Stimulated activated CD8-positive, alpha-beta memory T cell treated with anti-CD3 and anti-CD28 coated beads, Interleukin-4, amount 100 ng/mL, for 1 hour (primary cell): ENCODE results near the gene NUB1.

ENCODE experiments used
- DNase-seq, 2 donors: peaks; one replicate each; pipeline ENCODE4 v3.0.0-alpha.2; 2020; ENCODE audit warnings: low read depth in 2 of 2, low spot score in 1 of 2

Gene NUB1

DNA sequence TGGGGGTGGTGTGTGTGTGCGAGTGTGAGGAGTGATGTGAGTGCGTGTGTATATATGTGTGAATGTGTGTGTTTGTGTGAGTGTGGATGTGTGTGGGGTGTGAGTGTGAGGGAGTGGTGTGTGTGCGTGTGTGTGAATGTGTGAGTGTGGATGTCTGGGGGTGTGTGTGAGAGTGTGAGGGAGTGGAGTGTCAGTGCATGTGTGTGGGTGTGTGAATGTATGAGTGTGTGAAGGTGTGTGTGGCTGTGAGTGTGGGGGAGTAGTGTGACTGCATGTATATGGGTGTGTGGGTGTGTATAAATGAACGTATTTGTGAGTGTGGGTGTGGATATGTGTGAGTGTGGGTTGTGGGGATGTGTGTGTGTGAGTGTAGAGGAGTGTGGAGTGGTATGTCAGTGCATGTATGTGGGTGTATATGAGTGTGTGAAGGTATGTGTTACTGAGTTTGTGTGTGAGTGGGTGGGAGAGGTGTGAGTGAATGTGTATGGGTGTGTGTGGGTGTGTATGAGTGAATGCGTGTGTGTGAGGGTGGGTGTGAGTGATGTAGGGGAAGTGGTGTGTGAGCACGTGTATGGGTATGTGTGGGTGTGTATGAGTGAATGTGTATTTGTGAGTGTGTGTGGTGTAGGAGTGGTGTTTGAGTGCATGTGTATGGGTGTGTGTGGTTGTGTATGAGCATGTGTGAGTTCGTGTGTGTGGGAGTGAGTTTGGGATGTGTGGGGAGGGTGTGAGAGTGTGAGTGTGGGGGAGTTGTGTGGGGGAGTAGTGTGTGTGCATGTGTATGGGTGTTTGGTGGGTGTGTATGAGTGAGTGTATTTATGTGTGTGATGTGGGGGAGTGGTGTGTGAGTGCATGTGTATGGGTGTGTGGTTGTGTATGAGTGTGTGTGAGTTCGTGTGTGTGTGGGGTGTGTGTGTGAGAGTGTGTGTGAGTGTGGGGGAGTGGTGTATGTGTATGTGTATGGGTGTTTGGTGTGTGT, 28.5 kb upstream of the NUB1 start:
- no peak for DNase-seq

DNA sequence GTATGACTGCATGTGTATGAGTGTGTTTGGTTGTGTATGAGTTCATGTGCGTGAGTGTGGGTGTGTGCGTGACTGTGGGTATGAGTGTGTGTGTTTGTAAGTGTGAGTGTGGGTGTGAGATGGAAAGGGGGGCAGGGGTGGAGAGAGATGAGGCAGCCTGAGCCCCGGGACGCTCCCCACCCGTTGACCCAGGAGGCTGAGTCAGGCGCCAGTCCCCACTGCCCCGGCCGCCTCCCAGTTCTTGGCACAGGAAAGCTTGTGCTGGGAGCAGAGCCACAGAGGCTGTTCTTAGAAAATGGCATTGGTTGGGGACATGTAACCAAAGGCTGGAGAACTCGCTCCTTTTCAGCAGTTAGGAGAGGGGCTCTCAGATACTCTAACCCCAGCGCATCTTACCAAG, 27.8 kb upstream of the NUB1 start:
- DNase-seq = no peak

DNA sequence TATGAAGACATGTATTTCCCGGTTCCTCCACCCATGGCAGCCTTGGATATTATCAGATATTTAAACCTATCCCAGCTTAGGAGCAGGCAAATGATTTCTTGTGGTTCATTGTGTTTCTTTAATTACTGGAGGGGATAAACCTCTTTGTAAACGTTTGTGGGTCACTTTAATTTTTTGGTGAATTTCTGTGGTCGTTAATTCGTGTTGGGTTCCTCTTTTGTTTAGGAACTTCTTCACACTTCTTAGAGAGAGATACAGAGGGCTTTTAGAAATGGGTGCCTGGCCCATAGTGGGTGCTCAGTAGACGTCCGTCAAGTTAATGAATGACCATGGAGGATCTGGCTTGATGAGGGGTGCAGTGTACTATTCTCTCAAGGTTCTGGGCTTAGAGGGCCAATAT, 27.2 kb upstream of the NUB1 start:
- no peak for DNase-seq

DNA sequence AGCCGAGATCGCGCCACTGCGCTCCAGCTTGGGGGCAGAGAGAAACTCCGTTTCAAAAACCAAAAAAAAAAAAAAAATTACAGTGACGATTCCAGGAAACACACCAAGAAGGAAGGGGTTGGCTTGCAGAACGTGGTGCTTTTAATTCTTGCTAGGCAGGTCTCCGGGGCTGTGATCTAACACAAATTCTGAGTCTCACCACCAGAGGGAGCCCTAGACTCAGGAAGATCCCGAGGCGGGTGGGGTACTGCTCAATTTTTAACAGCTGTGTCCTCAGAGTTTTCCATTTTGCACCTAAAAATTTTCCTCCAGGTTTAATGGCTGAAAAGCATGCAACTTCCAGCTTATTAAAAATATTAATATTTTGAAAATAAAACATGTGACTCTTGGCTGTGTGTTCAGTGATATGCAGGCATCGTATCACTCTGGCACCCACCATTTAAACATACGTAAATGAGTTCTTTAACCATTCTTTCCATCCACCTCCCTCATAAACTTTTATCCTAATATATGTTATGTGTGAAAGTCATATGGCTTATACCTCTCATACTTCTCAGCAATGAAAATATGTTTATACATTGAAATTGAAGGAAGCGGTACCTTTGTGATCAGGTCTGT, 26.5 kb upstream of the NUB1 start:
- DNase-seq = peak; percentile 46 to 66

DNA sequence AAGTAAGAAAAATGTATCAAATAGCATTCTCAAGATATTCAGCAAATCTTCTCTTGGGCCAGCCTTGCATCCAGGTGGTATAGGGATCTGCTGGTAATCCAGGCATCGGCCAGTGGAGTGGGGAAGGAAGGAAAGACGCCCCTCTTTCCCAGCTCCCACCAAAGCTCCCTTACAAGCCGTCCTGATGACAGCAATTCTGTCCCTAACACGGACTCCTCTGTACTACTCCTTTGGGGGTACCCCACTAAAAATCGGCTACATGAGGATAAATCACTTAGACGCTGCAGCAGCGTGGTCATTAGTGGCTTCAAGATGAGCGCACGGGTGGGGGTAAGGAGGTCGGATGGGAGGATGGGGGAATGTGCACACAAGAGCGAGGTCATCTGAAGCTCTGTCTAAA, 24.7 kb upstream of the NUB1 start:
- no peak for DNase-seq

DNA sequence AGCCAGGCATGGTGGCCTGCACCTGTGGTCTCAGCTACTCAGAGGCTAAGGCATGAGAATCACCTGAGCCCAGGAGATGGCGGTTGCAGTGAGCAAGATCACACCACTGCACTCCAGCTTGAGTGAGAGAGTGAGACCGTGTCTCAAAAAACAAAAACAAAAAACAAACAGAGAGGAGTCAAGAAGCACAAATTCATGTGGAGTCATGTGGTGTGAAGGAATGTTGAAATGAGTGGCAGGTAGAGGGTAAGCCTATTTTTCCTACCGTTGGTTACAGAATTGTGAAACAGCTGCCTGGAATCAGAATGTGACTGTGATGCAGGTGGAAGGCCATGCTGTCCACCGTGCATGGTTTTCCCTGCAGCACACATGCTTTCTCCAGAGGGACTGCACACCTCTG, 23.7 kb upstream of the NUB1 start:
- no peak for DNase-seq

DNA sequence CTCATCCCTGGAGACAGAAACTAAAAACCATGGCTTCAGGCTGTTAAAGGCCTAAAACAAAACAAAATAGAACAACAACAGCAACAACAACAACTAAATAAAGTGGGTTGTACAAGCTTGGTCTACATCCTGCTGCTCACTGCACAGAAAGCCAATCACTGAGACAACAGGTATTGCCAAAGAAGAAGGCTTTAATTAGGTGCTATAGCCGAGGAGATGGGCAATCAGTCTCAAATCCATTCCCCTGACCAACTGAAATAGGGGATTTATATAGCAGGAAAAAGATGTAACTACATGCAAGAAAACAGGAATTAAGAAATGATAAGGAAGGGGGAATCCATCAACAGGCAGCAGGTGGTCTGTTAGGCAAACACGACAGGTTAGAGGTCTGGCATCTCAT, 22.4 kb upstream of the NUB1 start:
- DNase-seq = no peak

DNA sequence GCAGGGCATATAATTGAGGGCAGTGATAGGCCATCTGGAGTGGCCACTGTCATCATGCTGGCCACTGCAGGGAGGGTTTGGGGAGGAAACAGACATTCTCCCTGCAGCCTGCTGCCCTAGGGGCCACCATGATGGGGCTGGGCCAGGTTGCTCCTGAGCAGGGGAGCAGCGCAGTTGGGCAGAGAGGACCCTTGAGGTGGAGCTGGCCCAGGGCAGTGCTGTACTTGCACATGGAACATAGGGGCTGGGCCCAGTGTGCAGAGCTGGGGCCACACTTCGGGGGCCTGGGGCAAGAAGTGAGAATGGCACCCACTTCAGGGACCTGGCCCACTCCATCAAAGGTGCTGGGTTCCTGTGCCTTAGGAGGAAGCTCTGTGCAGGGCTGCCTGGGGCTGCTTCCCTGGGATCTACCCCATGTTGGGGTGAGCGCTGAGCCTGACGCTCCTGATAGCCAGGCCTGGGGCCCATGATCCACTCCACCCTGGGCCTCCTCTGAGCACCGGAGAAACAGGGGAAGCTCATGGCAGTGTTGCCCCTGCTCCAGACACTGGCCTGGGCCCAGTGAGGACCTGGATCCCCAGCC, 21.3 kb upstream of the NUB1 start:
- no peak for DNase-seq

DNA sequence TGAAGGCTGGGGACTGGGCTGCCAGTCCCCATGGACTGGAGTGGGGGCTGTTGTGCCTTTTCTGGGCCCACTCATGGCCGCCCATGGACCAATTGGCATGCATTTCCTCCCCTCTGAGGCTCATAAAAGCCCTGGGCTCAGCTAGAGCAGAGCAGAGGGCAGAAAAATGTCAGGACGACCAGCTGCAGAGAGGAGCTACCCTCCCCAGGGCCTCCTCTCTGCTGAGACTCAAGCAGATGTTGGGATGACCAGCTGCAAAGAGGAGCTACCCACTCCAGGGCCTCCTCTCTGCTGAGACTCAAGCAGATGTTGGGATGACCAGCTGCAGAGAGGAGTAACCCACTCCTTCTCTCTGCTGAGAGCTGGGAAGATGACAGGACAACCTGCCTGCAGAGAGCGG, 20.3 kb upstream of the NUB1 start:
- no peak for DNase-seq

DNA sequence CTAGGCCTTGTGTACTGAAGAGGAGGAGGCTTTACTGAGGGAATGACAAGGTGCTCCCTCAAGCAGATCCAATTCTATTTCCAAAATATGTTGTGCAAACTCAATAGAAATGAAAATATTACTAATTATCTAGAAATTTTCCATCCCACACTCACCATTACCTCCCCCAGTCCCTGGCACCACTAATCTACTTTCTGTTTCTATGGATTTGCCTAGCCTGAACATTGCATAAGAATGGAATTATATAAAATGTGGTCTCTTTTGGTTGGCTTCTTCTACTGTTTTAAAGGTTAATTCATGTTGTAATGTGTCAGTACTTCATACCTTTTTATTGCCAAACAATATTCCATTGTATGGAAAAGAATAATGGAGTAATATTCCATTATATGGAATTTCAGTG, 18.7 kb upstream of the NUB1 start:
- no peak for DNase-seq

DNA sequence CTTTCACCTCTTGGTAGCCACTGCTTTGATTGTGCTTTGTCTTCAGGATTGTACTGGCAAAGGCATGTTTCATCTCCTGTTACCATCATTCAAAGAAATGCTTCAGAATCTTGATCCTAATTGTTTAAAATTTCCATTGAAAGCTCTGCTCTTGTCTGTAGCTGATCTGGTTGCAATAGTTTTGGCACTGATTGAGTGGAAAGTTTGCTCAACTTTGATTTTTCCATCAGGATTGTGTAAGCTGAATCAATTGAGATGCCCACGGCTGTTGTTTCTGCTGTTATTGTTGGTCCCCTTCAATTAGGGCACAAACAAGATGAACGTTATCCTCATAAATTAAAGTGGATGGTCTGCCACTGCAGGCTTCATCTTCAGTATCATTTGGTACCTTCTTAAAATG, 14.6 kb upstream of the NUB1 start:
- no peak for DNase-seq

DNA sequence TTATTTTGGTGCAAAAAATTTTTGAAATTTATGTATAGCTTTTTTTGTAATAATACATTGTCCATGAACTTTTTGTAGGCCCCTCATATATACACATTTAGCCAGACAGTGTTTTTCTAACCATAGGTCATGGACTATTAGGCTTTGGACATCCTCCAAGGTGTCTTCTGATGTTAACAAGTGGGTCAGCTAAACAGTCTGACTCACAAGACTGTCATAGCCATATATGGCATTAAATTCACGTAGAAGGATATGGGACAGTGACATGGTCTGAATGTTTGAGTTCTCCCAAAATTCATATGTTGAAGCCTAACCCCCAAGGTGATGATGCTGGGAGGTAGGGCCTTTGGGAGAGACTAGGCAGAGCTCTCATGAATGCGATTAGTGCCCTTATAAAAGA, 14.0 kb upstream of the NUB1 start:
- DNase-seq = no peak

DNA sequence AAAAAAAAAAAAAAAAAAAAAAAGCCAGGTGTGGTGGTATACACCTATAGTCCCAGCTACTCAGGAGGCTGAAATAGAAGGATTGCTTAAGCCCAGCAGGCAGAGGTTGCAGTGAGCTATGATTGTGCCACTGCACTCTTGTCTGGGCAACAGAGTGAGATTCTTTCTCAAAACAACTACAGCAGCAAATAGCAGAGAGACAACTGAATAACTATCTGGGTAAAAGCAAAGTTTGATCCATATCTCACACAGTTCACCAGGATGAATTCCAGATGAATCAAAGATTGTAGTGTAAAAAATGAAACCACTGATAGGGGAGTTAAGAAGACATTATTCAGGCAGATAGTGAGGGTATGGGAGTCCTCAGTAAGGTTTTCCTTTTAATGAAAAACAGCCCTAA, 11.4 kb upstream of the NUB1 start:
- DNase-seq = no peak

DNA sequence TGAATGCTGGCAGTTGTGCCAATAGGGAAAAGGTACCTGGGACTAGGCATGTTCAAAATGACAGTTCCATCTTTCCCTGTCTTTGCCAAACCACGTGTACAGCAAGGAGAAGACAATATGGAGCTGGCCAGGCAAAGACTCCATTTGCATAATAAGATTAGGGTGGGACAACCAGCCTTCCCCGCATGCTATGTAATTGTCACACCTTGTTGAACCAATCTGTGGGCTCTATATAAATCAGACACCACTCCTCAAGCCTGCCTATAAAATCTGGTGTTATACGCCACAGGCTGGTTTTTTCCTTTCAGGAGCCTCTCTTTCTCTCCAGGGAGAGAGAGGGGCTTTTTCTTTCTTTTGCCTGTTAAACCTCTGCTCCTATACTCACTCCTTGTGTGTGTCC, 11.0 kb upstream of the NUB1 start:
- DNase-seq = no peak

DNA sequence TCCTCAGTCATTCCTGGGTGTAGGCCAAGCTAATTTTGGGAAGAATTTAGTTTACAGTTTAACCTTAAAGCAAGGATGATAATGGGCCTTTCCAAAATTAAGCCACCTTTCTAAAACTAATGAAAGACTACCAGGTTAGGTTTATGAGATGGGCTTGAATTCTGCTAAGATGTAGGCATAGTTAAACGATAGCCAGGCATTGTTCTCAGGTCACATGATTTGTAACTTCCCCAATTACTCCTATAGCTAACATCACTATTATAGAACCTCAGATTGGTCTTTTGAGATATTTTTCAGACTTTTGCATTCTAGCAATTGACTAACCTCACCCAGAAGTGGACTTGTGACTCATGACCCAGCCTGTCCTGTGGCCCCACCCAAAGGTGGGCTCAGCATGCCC, 7.0 kb upstream of the NUB1 start:
- no peak for DNase-seq

DNA sequence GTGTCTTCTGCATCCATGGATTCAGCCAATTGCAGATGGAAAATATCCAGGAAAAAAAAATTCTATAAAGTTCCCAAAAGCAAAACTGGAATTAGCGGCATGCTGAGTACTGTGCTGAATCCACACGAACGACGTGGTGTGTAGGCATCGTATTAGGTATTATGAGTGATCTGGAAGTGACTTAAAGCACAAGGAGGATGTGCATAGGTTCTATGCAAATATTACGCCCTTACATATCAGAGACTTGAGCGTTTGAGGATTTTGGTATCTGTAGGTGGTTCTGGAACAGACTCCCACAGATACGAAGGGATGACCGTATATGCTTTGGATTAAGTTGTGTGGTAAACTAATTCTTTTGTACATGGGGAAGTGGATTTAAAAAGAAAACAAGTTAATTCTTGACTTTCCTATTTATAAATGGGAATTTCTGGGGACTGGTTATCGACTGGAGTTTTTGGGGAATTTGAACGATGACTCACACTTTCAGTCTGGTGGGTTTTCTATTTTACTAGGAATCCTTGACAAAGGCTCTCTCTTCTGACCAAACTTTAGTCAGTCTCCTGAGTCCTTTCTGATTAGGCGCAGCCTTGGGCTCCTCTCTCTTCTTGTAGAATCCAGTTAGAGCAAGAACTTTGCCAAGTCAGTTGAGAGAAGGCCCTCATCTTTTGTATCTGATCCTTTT, 5.4 kb upstream of the NUB1 start:
- DNase-seq = no peak

DNA sequence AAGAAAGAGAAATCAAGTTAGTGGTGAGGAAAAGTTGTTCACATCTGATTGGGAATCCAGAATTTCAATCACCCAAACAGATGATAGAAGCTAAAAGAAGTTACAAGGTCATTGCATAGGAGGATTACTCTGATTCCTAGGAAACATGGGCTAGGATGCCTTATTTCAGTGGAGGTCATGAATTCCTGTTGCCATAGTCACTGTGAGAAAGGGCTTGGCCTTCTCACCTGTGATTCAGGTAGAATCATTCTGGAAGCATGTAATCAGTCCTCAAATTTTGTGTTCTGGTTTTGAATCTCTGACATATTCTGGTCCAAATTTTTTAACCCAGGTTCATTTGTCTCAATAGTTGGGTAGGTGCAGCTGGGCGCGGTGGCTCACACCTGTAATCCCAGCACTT, 4.3 kb upstream of the NUB1 start:
- no peak for DNase-seq

DNA sequence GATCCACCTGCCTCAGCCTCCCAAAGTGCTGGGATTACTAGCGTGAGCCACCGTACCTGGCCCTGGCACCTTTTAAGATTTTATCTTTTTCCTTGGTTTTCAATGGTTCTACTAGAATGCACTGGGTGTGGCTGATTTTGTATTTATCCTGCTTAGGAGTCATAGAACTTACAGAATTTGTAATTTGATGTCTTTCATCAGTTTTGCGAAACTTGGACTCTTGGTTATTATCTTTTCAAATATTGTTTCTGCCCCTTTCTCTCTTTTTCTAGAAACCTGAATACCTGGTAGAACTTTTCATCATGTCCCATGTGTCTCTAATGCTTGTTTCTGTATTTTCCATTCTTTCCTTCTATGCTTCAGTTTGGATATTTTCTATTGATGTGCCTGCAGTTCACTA, 2.8 kb upstream of the NUB1 start:
- DNase-seq = no peak

DNA sequence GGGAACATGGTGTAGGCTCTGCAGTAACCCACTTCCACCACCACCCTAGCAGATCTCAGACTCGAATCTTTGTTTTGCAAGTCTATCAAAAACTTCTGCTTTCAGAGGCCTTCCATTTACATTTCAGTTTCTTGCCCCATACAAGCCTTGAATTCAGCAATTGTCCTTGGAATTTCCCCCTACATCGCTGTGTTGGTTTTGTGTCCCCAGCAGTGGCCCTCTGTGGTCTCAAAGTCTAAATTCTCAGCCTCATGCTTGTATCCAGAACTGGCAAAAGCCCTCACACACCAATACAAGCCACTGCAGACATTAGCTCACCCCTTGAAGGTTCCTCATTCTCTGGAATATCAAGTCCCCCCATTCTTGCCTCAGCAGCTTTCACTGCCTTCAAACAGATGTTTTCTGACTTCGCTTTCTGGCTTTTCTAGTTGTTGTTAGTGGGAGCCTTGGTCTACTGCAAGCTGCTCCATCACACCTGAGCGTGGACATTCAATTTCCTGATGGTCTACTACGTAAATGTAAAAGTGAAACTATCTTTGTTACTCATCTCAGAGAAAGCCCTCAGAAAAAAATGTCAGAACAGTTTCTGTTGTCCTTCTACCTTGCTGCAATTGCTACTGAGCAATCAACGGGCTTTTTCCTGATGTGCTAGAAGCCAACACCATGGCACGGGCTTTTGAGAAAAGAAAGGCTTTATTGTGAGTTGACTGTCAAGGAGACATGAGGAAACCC, 1.8 kb upstream of the NUB1 start:
- DNase-seq = no peak

DNA sequence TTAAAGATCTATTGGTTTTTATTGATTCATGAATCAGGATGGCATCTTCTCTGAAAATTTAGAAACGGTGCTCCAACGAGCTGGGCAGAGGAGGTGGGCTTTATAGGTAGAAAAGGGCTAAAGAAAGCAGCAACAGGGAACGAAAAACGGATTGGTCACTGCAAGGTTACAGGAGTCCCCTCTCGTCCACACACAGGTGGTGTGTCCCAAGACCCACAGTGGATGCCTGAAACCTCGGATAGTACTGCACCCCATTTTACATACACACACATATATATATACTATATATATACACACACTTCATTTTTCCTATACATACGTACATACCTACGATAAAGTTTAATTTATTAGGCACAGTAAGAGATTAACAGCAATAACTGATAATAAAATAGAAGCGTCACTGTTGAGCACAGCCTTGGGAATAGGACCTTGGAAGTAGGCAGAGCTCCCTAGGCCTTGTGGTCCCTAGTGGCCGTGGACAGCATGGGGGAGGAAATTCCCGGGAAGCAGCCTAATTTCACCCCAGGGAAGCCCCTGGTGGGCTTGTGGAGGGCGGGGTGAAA, 737 bp upstream of the NUB1 start:
- no peak for DNase-seq

DNA sequence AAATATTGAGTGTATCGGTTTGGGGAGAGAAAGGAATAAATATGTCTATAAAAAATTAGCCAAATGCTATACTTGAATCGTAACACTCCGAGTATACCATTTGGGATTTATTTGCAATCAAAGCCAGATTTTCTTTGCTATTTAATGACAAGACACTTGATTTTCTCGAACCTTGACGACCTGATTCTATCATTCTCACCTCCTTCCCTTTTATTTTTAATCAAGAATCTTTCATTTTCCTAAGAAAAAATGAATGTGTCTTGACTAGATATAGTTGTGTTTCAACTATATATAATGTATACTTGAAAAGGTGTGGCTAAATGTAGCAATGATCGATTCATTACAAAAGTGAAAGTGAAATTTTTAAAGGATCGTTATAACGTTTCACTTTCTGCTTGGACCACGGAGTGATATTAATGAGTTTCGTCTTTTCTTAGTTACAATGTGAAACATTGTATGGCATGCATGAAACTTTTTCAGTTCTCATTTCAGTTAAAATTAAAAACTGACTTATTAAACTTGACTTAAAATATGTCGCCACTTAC, 562 bp downstream of the NUB1 start:
- no peak for DNase-seq
